ENCODE measurements around the gene KLHDC8B. TPM values are rescaled to one million over a fixed set of nuclear protein-coding genes. Genes with fewer than 3 reads are reported as not detected.
A peak's percentile ranks its signal among the peaks of the same experiment; 100 is the strongest.

The KLHDC8B gene
- total RNA-seq, 1 experiment from 2014 or later, result 21.5 TPM

DNA sequence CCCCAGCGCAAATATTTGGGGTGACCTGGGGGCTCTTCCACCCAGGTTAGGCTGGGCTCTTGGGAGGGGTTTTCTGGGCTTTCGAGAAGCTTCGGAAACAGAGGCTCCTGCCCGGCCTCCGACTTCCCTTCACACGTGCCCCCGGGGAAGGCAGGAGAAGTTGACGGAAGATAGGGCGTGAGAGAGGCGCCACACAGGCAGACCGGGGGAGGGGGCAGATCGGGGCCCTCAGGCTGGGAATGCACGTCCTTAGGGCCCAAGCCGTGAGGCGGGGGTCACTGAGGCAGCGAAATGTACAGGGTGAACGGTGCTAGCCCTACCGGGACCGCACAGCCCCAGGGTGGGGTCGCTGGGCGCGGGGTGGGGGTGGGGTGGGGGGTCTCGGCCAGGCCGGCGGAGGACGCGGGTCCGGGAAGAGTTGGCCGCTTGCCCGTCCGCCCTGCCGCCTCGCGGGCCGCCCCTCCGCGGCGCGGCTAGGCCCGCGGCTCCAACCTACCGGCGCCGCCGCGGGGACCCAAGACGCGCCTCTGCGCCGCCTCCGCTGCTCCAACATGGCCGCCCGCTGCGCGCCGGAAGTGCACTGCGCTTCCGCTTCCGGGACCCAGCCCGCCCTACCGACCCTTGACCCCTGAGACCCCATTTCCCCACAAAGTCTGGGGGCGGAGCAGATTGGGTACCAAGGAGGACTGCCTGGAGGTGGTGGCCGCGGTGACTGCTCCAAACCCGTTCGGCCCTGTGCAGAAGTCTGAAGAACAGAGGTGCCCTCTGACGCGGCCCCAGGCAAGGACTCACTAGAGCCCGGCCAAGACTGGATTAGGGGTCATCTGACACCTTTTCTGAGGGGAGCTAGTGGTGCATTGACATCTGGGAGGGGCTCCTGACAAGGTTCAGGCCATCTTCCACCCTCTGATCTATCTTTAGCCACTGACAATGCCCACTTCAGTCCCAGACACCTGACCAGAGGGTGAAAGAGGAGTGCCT is 5.3 kb upstream of the KLHDC8B start, which contains the start of gene CCDC71:
CCDC71 (minus strand) TSS at position 561 of the 981 bp plus-strand sequence. CDS start 2,123 bp downstream, outside the sequence.
- Mint-ChIP-seq H3K9me3 (no peaks in the 10 kb centered on the region), H3K27ac (peak within 1 kb of the TSS; percentile 87), H3K36me3 (peaks cover 11% of the 10 kb centered on the region), H3K27me3 (ENCODE audit: low read depth) (peaks cover 20% of the 10 kb centered on the region), H3K4me1 (peaks cover 21% of the 10 kb centered on the region), H3K4me3 (peak within 1 kb of the TSS; percentile 92)
- ATAC-seq (peak; percentile 68), DNase-seq (ENCODE audit: low spot score) (peak; percentile 79)
- ChIA-PET POLR2A (no interaction called here), CTCF (no interaction called here)
- TF ChIP-seq HMGXB4 (CRISPR knock-in tag; IDR thresholded peaks at IDR 0.05) (no peak; the same call in 1 of the 2 replicates), ETV6 (CRISPR knock-in tag; IDR thresholded peaks at IDR 0.05) (peak; percentile 79; the same call in 1 of the 2 replicates), PRDM15 (CRISPR knock-in tag; IDR thresholded peaks at IDR 0.05) (no peak), GABPB1 (CRISPR knock-in tag; IDR thresholded peaks at IDR 0.05) (peak; percentile 67; the same call in 1 of the 2 replicates), ATF1 (CRISPR knock-in tag; IDR thresholded peaks at IDR 0.05) (no peak), FOXK1 (CRISPR knock-in tag; IDR thresholded peaks at IDR 0.05) (peak; percentile 69; the same call in 1 of the 2 replicates), NR3C1 (CRISPR knock-in tag; conservative IDR thresholded peaks at IDR 0.05; ENCODE audit: low read depth) (no peak), ZNF671 (CRISPR knock-in tag; IDR thresholded peaks at IDR 0.05) (no peak), SP1 (CRISPR knock-in tag; conservative IDR thresholded peaks at IDR 0.05) (peak; percentile 86), NR2C2 (CRISPR knock-in tag; IDR thresholded peaks at IDR 0.05) (peak; percentile 94), SOX15 (CRISPR knock-in tag; IDR thresholded peaks at IDR 0.05) (no peak), ZNF138 (CRISPR knock-in tag; conservative IDR thresholded peaks at IDR 0.05) (no peak), CREB1 (CRISPR knock-in tag; IDR thresholded peaks at IDR 0.05) (no peak), ZNF396 (CRISPR knock-in tag; IDR thresholded peaks at IDR 0.05; ENCODE audit: borderline replicate concordance) (no peak), HMGA2 (CRISPR knock-in tag; IDR thresholded peaks at IDR 0.05) (no peak), GRHL2 (CRISPR knock-in tag; IDR thresholded peaks at IDR 0.05; ENCODE audit: insufficient replicate concordance, severe bottlenecking) (no peak), GTF2I (CRISPR knock-in tag; conservative IDR thresholded peaks at IDR 0.05) (peak; percentile 75), FOXP1 (CRISPR knock-in tag; IDR thresholded peaks at IDR 0.05; ENCODE audit: borderline replicate concordance) (peak; percentile 70; the same call in 1 of the 2 replicates)
- TF ChIP-seq, protein P1, sequence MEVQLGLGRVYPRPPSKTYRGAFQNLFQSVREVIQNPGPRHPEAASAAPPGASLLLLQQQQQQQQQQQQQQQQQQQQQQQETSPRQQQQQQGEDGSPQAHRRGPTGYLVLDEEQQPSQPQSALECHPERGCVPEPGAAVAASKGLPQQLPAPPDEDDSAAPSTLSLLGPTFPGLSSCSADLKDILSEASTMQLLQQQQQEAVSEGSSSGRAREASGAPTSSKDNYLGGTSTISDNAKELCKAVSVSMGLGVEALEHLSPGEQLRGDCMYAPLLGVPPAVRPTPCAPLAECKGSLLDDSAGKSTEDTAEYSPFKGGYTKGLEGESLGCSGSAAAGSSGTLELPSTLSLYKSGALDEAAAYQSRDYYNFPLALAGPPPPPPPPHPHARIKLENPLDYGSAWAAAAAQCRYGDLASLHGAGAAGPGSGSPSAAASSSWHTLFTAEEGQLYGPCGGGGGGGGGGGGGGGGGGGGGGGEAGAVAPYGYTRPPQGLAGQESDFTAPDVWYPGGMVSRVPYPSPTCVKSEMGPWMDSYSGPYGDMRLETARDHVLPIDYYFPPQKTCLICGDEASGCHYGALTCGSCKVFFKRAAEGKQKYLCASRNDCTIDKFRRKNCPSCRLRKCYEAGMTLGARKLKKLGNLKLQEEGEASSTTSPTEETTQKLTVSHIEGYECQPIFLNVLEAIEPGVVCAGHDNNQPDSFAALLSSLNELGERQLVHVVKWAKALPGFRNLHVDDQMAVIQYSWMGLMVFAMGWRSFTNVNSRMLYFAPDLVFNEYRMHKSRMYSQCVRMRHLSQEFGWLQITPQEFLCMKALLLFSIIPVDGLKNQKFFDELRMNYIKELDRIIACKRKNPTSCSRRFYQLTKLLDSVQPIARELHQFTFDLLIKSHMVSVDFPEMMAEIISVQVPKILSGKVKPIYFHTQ (CRISPR knock-in tag; IDR thresholded peaks at IDR 0.05), result no peak
- TF ChIP-seq, protein P2, sequence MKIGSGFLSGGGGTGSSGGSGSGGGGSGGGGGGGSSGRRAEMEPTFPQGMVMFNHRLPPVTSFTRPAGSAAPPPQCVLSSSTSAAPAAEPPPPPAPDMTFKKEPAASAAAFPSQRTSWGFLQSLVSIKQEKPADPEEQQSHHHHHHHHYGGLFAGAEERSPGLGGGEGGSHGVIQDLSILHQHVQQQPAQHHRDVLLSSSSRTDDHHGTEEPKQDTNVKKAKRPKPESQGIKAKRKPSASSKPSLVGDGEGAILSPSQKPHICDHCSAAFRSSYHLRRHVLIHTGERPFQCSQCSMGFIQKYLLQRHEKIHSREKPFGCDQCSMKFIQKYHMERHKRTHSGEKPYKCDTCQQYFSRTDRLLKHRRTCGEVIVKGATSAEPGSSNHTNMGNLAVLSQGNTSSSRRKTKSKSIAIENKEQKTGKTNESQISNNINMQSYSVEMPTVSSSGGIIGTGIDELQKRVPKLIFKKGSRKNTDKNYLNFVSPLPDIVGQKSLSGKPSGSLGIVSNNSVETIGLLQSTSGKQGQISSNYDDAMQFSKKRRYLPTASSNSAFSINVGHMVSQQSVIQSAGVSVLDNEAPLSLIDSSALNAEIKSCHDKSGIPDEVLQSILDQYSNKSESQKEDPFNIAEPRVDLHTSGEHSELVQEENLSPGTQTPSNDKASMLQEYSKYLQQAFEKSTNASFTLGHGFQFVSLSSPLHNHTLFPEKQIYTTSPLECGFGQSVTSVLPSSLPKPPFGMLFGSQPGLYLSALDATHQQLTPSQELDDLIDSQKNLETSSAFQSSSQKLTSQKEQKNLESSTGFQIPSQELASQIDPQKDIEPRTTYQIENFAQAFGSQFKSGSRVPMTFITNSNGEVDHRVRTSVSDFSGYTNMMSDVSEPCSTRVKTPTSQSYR (CRISPR knock-in tag; IDR thresholded peaks at IDR 0.05), result no peak
- TF ChIP-seq, protein P3, sequence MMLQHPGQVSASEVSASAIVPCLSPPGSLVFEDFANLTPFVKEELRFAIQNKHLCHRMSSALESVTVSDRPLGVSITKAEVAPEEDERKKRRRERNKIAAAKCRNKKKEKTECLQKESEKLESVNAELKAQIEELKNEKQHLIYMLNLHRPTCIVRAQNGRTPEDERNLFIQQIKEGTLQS (CRISPR knock-in tag; conservative IDR thresholded peaks at IDR 0.05), result no peak
- TF ChIP-seq, protein P4, sequence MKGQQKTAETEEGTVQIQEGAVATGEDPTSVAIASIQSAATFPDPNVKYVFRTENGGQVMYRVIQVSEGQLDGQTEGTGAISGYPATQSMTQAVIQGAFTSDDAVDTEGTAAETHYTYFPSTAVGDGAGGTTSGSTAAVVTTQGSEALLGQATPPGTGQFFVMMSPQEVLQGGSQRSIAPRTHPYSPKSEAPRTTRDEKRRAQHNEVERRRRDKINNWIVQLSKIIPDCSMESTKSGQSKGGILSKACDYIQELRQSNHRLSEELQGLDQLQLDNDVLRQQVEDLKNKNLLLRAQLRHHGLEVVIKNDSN (CRISPR knock-in tag; IDR thresholded peaks at IDR 0.05), result 0 out of 2 replicates have a peak, but pooled peaks have one; percentile 40
- TF ChIP-seq, protein P5, sequence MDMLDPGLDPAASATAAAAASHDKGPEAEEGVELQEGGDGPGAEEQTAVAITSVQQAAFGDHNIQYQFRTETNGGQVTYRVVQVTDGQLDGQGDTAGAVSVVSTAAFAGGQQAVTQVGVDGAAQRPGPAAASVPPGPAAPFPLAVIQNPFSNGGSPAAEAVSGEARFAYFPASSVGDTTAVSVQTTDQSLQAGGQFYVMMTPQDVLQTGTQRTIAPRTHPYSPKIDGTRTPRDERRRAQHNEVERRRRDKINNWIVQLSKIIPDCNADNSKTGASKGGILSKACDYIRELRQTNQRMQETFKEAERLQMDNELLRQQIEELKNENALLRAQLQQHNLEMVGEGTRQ (CRISPR knock-in tag; IDR thresholded peaks at IDR 0.05), result no peak
